Activated CD4-positive, alpha-beta memory T cell treated with anti-CD3 and anti-CD28 coated beads for 36 hours (primary cell): ENCODE results near the gene SSX7. TPM values are rescaled to one million over a fixed set of nuclear protein-coding genes. Genes with fewer than 3 reads are reported as not detected.
"Not testable (repeated sequence)": the region's sequence is repeated elsewhere in the genome, so short reads cannot be mapped to it uniquely, and the experiment has no call there.

Source experiments
- CTCF ChIA-PET: fragments of 350-600 bp; sonication (Branson Sonifier 250); formaldehyde crosslinking; loops from one replicate; lab custom pipeline; 2021; ENCODE audit warnings: antibody characterized with exemption, inconsistent platforms; lab: Charles Lee
- POLR2A ChIA-PET: fragments of 350-600 bp; sonication (Branson Sonifier 250); formaldehyde crosslinking; loops from one replicate; lab custom pipeline; 2021; ENCODE audit warnings: antibody characterized with exemption; lab: Charles Lee
- DNase-seq: peaks from one replicate; pipeline ENCODE4 v3.0.0-alpha.2; 2020
- H3K27ac Mint-ChIP-seq: one replicate; pipeline ENCODE4 v1.8.0; 2021; ENCODE audit warnings: mixed read lengths
- H3K27me3 Mint-ChIP-seq: one replicate; pipeline ENCODE4 v1.8.0; 2021; ENCODE audit warnings: mixed read lengths
- H3K36me3 Mint-ChIP-seq: one replicate; pipeline ENCODE4 v1.8.0; 2021; ENCODE audit warnings: mixed read lengths
- H3K4me1 Mint-ChIP-seq: one replicate; pipeline ENCODE4 v1.8.0; 2021; ENCODE audit warnings: low read depth, mixed read lengths
- H3K4me3 Mint-ChIP-seq: one replicate; pipeline ENCODE4 v1.8.0; 2021; ENCODE audit warnings: mild to moderate bottlenecking, mixed read lengths
- H3K9me3 Mint-ChIP-seq: one replicate; pipeline ENCODE4 v1.8.0; 2021; ENCODE audit warnings: mixed read lengths
- intact Hi-C: fragments of 100-400 bp; cut with micrococcal nuclease; formaldehyde crosslinking; loops from one replicate; pipeline ENCODE4 v1.15.1; 2023
- total RNA-seq, 2 experiments: library from RNA; stranded (reverse); gene quantifications; one replicate each; pipeline ENCODE4 v1.2.3, GENCODE V29; 2021

SSX7 gene
- not detected for total RNA-seq

DNA sequence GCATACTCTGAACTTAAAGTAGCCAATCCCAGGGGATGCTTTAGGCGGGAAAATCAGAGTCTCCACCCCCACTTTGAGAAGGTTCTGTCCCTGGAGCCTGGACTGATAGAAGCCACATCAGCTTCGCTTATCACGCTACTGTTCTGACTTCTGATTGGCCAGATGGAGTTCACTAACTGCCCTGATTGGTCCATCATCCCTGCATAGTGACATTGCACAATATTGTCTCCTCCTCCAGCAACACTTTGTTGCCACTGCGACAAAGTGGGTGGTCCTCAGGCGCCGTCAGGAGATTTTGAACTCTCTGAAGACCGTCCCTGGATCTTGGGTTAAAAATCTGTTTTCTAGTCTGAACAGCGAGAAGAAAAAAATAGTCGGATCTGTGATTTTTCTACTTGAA, at the start of gene SSX7:
SSX7 (minus strand) TSS at position 101 of the 400 bp plus-strand sequence. CDS start 1,428 bp downstream, outside the sequence.
- H3K4me3 Mint-ChIP-seq, intact Hi-C loops, H3K36me3 Mint-ChIP-seq, POLR2A ChIA-PET, H3K9me3 Mint-ChIP-seq, H3K27me3 Mint-ChIP-seq, H3K27ac Mint-ChIP-seq, CTCF ChIA-PET, DNase-seq, H3K4me1 Mint-ChIP-seq: not testable (repeated sequence)

DNA sequence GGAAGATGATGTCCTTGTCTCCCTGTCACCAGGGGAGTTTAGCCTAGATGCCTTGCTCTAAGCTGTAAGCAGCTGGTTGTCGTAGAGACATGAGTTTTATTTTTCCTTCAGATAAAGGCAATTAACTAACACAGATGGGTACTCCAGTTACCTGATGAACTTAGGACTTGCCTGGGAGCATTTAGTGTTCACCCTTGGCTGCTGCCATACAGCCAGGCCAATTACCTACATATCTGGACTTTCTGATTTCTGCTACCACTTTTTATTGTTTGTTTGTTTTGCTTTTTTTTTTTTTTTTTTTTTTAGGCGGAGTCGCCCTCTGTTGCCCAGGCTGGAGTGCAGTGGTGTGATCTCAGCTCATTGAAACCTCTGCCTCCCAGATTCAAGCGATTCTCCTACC, 37.3 kb upstream of the SSX7 start:
- H3K36me3 Mint-ChIP-seq, H3K4me1 Mint-ChIP-seq, H3K9me3 Mint-ChIP-seq, H3K4me3 Mint-ChIP-seq, CTCF ChIA-PET, intact Hi-C loops, DNase-seq, H3K27ac Mint-ChIP-seq, H3K27me3 Mint-ChIP-seq, POLR2A ChIA-PET: not testable (repeated sequence)

DNA sequence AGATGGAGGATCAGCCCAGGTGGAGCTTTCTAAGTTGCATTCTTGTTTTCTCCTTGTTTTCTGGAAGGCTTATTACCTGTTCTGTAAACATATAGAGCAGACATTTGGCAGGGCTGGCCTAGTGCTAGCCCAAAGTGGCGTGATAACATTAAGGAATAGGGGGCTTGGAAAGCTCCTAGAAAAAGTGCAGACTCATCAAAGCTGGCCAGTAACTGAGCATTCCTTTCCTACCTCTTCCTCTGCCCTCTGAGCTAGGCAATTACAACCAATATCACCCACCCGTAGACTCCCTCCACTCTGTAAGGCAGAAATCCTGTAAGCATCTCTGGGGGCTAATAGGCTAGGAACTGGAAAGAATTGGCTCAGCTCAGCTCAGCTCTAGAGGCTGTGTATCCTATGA, 7.5 kb upstream of the SSX7 start:
- H3K4me1 Mint-ChIP-seq, H3K27ac Mint-ChIP-seq, CTCF ChIA-PET, DNase-seq, POLR2A ChIA-PET, H3K36me3 Mint-ChIP-seq, H3K4me3 Mint-ChIP-seq, H3K27me3 Mint-ChIP-seq, intact Hi-C loops, H3K9me3 Mint-ChIP-seq: not testable (repeated sequence)

- H3K4me3 Mint-ChIP-seq, CTCF ChIA-PET, POLR2A ChIA-PET, DNase-seq, H3K27me3 Mint-ChIP-seq, H3K4me1 Mint-ChIP-seq, H3K27ac Mint-ChIP-seq, H3K9me3 Mint-ChIP-seq, H3K36me3 Mint-ChIP-seq, intact Hi-C loops: not testable (repeated sequence)
Measured at GRCh38 chrX:52655475-52655874, 775 bp upstream of the SSX7 start.

DNA sequence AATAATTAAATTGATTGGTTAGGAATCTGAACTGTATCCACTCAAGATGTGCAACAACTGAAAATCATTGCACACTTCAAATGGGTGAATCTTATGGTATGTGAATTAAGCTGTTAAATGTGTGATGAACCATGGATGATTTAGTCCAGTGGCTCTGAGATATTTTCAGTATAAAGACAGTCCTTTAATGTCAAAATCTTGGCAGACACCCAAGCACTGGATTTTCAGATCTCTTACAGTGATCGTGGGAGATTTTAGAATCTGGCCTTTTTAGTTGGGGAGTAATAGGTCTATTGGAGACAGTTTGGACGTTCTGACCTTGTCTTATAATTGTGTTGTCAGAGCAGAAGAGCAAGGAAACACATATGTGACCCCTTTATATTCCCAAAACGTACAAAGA, 4.0 kb downstream of the SSX7 start:
- H3K27me3 Mint-ChIP-seq, H3K27ac Mint-ChIP-seq, H3K36me3 Mint-ChIP-seq: not testable (repeated sequence)

GRCh38 chrX:52648956-52649355, 5.7 kb downstream of the SSX7 start:
- CTCF ChIA-PET, H3K36me3 Mint-ChIP-seq, H3K4me1 Mint-ChIP-seq, H3K9me3 Mint-ChIP-seq, H3K4me3 Mint-ChIP-seq, POLR2A ChIA-PET, DNase-seq, intact Hi-C loops, H3K27me3 Mint-ChIP-seq, H3K27ac Mint-ChIP-seq: not testable (repeated sequence)

More for the DNA sequence above, 4.0 kb downstream of the SSX7 start:
- H3K4me1 Mint-ChIP-seq, POLR2A ChIA-PET, CTCF ChIA-PET, H3K4me3 Mint-ChIP-seq, DNase-seq, intact Hi-C loops, H3K9me3 Mint-ChIP-seq: not testable (repeated sequence)

DNA sequence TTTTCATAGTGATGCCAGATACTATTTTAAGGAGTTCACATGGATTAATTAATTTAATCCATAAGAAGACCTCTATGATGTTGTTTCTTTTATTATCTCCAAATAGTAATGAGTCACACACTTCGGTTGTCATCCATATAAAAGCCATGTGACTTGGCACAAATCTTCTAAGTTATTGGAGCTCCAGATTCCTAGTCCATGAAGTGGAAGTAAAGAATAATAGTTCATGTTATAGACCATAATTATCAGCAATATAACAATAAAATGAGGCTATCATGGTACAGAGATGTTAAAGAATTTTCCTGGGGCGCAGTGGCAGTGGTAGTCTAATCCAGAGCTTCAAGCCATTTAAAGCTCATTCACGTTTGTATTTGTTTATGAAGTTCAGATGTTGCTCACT, 26.2 kb downstream of the SSX7 start:
- H3K4me1 Mint-ChIP-seq, H3K4me3 Mint-ChIP-seq, H3K27me3 Mint-ChIP-seq, DNase-seq, intact Hi-C loops, CTCF ChIA-PET, POLR2A ChIA-PET, H3K36me3 Mint-ChIP-seq, H3K9me3 Mint-ChIP-seq, H3K27ac Mint-ChIP-seq: not testable (repeated sequence)

DNA sequence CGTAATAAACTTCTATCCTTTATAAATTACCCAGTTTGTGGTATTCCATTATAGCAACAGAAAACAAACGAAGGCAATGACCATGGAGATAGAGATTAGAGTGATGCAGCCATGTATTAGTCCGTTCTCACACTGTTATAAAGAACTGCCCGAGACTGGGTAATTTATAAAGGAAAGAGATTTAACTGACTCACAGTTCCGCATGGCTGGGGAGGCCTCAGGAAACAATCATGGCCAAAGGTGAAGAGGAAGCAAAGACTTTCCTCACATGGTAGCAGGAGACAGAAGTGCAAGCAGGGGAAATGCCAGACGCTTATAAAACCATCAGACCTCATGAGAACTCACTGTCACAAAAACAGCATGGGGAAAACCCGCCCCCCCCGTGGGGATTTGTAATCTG, 34.0 kb downstream of the SSX7 start:
- H3K27me3 Mint-ChIP-seq, DNase-seq, H3K27ac Mint-ChIP-seq, H3K4me3 Mint-ChIP-seq, H3K9me3 Mint-ChIP-seq, H3K4me1 Mint-ChIP-seq, POLR2A ChIA-PET, intact Hi-C loops, H3K36me3 Mint-ChIP-seq, CTCF ChIA-PET: not testable (repeated sequence)

- CTCF ChIA-PET = no interaction called here
- no peaks in the 10 kb centered on the region for H3K9me3 Mint-ChIP-seq
- POLR2A ChIA-PET = no interaction called here
- no peak overlapping the region for H3K27ac Mint-ChIP-seq
- H3K4me1 Mint-ChIP-seq = no peaks in the 10 kb centered on the region
- H3K4me3 Mint-ChIP-seq = no peak overlapping the region
- DNase-seq = no peak
- intact Hi-C loops = no loop called here
- H3K36me3 Mint-ChIP-seq = no peaks in the 10 kb centered on the region
- peaks cover 2% of the 10 kb centered on the region for H3K27me3 Mint-ChIP-seq
Measured at GRCh38 chrX:52608961-52609360, 45.7 kb downstream of the SSX7 start.

- CTCF ChIA-PET, DNase-seq, H3K9me3 Mint-ChIP-seq, H3K4me1 Mint-ChIP-seq, H3K27ac Mint-ChIP-seq, H3K36me3 Mint-ChIP-seq, POLR2A ChIA-PET, intact Hi-C loops, H3K27me3 Mint-ChIP-seq, H3K4me3 Mint-ChIP-seq: not testable (repeated sequence)
Measured at GRCh38 chrX:52603151-52603550, 51.5 kb downstream of the SSX7 start.

DNA sequence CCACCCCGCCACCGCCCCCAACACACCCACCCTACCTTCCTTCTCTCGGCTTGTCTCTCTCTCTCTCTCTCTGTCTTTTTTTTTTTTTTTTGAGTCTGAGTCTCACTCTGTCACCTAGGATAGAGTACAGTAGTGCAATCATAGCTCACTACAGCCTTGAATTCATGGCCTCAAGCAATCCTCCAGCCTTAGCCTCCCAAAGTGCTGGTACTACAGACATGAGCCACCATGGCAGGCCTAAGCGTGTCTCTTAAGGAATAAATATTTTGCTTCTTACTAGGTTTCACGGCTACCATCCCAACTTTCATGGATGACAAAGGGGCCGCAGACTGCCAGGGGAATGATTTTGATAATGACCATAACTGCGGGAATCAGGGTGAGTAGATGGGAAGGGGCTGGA, 55.8 kb downstream of the SSX7 start:
- H3K27ac Mint-ChIP-seq = no peak overlapping the region
- H3K36me3 Mint-ChIP-seq = no peaks in the 10 kb centered on the region
- no peaks in the 10 kb centered on the region for H3K4me1 Mint-ChIP-seq
- ChIA-PET POLR2A (no interaction called here), CTCF (no interaction called here)
- no peak for DNase-seq
- H3K27me3 Mint-ChIP-seq = no peaks in the 10 kb centered on the region
- intact Hi-C loops = no loop called here
- H3K4me3 Mint-ChIP-seq = no peak overlapping the region
- no peaks in the 10 kb centered on the region for H3K9me3 Mint-ChIP-seq

GRCh38 chrX:52594658-52595057, 60.0 kb downstream of the SSX7 start:
- H3K27ac Mint-ChIP-seq = no peak overlapping the region
- intact Hi-C loops = no loop called here
- no peaks in the 10 kb centered on the region for H3K36me3 Mint-ChIP-seq
- no peaks in the 10 kb centered on the region for H3K27me3 Mint-ChIP-seq
- ChIA-PET CTCF (no interaction called here), POLR2A (no interaction called here)
- no peaks in the 10 kb centered on the region for H3K9me3 Mint-ChIP-seq
- no peak overlapping the region for H3K4me3 Mint-ChIP-seq
- DNase-seq = no peak
- H3K4me1 Mint-ChIP-seq = no peaks in the 10 kb centered on the region
